ENCODE results near the gene NCAPG2.

DNA sequence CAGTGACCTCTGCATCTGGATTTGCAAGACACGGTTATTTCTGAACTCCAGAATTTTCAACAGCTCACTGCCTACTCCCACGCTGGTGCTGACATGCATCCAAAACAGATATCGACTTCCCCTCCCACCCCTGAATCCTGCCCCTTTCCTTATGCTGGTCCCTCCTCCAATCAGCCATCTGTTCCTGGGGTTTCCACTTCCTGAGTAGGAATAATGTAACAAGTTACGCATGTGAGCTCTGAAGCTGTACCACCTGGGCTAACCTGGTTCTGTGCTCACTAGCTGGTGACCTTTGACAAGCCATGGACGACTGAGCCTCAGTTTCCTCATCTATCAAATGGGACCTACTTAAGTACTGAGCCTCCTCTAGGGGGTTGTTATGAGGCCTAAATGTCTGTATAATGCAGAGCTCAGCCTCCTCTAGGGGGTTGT is 1.7 kb upstream of the NCAPG2 start:
- TF ChIP-seq, protein P1, sequence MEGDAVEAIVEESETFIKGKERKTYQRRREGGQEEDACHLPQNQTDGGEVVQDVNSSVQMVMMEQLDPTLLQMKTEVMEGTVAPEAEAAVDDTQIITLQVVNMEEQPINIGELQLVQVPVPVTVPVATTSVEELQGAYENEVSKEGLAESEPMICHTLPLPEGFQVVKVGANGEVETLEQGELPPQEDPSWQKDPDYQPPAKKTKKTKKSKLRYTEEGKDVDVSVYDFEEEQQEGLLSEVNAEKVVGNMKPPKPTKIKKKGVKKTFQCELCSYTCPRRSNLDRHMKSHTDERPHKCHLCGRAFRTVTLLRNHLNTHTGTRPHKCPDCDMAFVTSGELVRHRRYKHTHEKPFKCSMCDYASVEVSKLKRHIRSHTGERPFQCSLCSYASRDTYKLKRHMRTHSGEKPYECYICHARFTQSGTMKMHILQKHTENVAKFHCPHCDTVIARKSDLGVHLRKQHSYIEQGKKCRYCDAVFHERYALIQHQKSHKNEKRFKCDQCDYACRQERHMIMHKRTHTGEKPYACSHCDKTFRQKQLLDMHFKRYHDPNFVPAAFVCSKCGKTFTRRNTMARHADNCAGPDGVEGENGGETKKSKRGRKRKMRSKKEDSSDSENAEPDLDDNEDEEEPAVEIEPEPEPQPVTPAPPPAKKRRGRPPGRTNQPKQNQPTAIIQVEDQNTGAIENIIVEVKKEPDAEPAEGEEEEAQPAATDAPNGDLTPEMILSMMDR (conservative IDR thresholded peaks at IDR 0.05; ENCODE audit: low read depth in 2 of 2): no peak
- TF ChIP-seq POLR2AphosphoS5 (IDR thresholded peaks at IDR 0.05; ENCODE audit: low read depth): no peak
- TF ChIP-seq JUNB (IDR thresholded peaks at IDR 0.05; ENCODE audit: unreplicated experiment): no peak
- no peak for TF ChIP-seq CREB1 (CRISPR knock-in tag; IDR thresholded peaks at IDR 0.05; ENCODE audit: low read depth)
- TF ChIP-seq, protein P2, sequence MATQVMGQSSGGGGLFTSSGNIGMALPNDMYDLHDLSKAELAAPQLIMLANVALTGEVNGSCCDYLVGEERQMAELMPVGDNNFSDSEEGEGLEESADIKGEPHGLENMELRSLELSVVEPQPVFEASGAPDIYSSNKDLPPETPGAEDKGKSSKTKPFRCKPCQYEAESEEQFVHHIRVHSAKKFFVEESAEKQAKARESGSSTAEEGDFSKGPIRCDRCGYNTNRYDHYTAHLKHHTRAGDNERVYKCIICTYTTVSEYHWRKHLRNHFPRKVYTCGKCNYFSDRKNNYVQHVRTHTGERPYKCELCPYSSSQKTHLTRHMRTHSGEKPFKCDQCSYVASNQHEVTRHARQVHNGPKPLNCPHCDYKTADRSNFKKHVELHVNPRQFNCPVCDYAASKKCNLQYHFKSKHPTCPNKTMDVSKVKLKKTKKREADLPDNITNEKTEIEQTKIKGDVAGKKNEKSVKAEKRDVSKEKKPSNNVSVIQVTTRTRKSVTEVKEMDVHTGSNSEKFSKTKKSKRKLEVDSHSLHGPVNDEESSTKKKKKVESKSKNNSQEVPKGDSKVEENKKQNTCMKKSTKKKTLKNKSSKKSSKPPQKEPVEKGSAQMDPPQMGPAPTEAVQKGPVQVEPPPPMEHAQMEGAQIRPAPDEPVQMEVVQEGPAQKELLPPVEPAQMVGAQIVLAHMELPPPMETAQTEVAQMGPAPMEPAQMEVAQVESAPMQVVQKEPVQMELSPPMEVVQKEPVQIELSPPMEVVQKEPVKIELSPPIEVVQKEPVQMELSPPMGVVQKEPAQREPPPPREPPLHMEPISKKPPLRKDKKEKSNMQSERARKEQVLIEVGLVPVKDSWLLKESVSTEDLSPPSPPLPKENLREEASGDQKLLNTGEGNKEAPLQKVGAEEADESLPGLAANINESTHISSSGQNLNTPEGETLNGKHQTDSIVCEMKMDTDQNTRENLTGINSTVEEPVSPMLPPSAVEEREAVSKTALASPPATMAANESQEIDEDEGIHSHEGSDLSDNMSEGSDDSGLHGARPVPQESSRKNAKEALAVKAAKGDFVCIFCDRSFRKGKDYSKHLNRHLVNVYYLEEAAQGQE (IDR thresholded peaks at IDR 0.05; ENCODE audit: unreplicated experiment): no peak
- no peak for TF ChIP-seq EZH2 (IDR thresholded peaks at IDR 0.05; ENCODE audit: low read depth, unreplicated experiment)
- TF ChIP-seq, protein P3, sequence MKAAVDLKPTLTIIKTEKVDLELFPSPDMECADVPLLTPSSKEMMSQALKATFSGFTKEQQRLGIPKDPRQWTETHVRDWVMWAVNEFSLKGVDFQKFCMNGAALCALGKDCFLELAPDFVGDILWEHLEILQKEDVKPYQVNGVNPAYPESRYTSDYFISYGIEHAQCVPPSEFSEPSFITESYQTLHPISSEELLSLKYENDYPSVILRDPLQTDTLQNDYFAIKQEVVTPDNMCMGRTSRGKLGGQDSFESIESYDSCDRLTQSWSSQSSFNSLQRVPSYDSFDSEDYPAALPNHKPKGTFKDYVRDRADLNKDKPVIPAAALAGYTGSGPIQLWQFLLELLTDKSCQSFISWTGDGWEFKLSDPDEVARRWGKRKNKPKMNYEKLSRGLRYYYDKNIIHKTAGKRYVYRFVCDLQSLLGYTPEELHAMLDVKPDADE (IDR thresholded peaks at IDR 0.05): no peak

Data from GM23338 (cell line).